T-helper 22 cell (primary cell): ENCODE measurements around the gene RIC1.
"Not testable (repeated sequence)": the region's sequence is repeated elsewhere in the genome, so short reads cannot be mapped to it uniquely, and the experiment has no call there.

ENCODE experiments used
- DNase-seq: peaks from one replicate; pipeline ENCODE4 v3.0.0-alpha.2; 2020; ENCODE audit warnings: low read depth

RIC1 gene

DNA sequence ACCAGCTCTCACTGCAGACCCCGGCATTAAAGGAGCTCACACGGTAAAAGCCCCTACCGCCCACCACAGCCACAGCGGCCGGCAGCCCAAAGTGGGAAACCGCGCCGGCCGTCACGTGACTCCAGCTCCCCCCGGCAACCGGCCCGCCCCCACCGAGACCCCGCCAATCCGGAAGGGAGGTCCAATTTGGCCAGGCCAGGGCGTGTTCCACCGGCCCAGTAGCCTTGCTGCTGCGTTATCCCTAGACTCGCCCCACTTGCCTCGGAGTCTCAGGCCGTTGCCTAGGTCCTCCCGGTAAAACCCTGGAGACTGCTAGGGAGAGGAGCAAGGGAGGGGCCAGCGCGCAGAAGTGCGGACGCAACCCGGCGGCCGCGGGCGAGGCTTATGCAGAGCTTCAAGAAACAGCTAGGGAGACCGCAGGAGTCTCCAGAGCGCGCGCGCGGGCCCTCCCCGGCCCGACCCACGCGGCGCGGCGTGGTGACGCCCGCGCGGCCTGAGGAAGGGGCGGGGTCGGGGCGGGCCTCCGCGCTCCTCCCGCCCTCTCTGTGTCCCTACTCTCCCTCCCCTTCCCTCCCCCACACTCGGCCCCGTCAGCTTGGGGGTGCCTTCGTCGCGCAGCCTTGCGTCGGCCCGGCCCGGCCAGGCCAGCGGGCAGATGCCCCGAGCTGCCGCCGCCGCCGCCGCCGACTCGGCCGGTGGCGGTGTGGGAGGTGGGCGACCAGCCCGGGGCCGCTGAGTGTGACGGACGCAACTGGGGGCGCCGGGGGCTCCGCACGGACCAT lies at the start of gene RIC1:
Gene RIC1 (plus strand): TSS at position 578 of the 782 bp plus-strand sequence. CDS start 203 bp downstream, at position 781.
- peak; percentile 79 for DNase-seq

GRCh38 chr9:5579881-5580280 lies 49.0 kb upstream of the RIC1 start:
- DNase-seq = no peak

GRCh38 chr9:5580650-5581049 lies 48.3 kb upstream of the RIC1 start:
- DNase-seq = no peak

DNA sequence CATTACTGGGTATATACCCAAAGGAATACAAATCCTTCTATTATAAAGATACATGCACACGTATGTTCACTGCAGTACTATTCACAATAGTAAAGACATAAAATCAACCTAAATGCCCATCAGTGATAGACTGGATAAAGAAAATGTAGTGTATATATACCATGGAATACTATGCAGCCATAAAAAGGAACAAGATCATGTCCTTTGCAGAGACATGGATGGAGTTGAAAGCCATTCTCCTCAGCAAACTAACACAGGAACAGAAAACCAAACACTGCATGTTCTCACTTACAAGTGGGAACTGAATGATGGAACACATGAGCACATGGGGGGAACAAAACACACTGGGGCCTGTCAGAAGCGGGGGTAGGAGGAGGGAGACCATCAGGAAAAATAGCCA lies 47.2 kb upstream of the RIC1 start:
- not testable (repeated sequence) for DNase-seq

- no peak for DNase-seq
These were observed 46.1 kb upstream of the RIC1 start for GRCh38 chr9:5582835-5583195.

GRCh38 chr9:5586391-5586802 lies 42.5 kb upstream of the RIC1 start:
- DNase-seq = no peak

DNA sequence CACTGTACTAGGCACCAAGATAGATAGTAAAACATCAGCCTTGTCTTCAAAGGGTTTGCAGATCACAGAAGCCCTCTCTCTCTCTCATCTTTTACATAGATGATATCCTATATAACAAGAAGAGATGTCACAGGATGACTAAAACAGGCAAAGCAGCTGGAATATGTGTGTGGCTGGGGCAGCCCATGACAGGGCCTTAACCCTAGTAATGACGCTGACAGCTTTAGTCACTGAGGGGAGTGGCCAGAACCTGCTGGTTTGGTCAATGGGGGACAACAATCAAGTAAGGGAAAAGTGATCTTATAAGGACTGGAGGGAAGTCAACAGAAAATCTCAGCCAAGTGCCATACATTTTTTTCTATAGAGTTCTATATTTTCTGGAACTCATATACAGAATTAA lies 41.9 kb upstream of the RIC1 start:
- no peak for DNase-seq

DNA sequence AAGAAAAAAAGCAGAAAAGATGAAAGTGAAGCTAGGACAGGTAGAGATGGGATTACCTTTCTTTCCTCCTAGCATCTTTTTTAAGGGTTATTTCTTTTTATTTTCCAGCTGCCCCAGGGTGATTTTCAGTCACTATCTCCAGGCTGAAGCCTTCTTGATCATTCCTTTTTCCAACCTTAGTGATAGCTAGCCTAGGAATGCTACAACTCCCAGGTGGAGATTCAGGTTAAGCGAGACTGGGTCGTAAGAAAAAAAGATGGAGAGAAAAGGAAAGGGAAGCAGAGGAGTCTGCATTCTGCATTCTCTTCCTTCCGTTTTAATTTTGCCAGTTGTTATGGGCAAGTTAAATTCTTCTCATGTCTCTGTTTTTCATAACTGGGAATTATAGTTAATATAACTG lies 36.7 kb upstream of the RIC1 start:
- DNase-seq = no peak

DNA sequence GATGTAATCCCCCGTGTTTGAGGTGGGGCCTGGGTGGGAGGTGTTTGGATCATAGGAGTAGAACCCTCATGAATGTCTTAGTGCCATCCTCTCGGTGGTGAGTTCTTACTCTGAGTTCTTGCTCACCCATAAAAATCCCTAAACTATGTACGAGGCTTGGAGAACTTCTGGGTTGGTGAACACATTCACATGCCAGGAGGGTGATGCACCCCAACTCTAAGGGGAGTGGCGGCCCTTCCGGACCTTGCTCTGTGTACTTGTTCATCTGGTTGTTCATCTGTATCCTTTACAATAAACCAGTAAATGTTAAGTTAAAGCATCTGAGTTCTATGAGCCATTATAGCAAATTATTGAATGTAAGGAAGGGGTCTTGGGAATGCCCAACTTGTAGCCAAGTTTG lies 36.0 kb upstream of the RIC1 start:
- DNase-seq = no peak

DNA sequence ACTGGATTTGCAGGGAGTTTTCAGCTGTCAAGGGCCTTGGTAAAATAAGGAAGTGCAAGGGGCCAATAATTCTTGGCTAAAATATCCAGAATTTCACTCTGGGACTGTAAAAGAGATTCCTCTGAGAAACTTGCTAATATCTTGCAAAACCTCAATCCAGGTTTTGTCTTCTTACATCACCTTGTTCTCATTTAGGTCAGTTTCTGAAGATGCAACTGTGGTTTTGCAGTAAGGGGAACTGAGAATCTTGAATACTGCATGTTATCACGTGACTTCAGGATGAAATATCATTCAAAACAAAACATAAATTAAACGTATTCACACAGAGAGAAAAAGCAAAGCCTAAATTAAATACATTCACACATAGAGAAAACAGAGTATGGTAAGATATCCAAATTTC lies 35.0 kb upstream of the RIC1 start:
- DNase-seq = no peak

DNA sequence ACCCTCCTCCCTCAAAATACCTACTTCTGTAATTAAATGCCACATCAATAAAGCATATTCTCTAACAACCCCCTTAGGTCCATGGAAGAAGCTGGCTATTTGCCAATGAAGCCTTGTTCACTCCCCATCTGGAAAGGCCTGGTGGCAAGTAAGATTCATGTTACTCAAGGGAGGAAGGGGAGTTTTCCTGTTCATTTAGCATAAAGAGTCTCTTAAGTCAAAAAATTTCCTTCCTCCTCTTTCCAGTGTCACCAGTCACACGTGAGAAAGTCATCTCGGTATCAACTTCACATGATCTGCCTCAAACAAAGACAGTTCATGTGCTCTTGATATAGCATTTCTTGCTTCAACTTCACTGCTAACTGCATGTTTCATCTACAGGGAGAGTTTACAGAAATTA lies 32.7 kb upstream of the RIC1 start:
- DNase-seq = no peak

GRCh38 chr9:5608298-5609225 lies 20.3 kb upstream of the RIC1 start:
- no peak for DNase-seq

DNA sequence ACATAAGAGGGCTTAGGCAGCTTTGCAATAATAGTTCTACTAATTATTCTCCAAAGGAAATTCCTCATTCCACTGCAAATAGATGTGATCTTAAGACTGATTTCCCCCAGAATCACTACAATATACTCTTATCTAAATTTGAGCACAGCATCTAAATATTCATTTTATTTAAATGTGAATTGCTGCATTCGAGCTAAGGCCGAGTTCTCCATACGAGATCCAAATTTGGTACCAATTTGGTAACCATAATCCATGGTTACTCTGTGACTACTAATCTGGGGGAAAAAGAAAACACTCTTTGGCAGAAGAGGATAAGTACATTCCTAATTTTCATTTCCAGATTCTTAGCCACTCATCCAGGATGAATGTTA lies 19.7 kb upstream of the RIC1 start:
- DNase-seq = no peak

- DNase-seq = no peak
These were observed 18.4 kb upstream of the RIC1 start for GRCh38 chr9:5610491-5610890.

DNA sequence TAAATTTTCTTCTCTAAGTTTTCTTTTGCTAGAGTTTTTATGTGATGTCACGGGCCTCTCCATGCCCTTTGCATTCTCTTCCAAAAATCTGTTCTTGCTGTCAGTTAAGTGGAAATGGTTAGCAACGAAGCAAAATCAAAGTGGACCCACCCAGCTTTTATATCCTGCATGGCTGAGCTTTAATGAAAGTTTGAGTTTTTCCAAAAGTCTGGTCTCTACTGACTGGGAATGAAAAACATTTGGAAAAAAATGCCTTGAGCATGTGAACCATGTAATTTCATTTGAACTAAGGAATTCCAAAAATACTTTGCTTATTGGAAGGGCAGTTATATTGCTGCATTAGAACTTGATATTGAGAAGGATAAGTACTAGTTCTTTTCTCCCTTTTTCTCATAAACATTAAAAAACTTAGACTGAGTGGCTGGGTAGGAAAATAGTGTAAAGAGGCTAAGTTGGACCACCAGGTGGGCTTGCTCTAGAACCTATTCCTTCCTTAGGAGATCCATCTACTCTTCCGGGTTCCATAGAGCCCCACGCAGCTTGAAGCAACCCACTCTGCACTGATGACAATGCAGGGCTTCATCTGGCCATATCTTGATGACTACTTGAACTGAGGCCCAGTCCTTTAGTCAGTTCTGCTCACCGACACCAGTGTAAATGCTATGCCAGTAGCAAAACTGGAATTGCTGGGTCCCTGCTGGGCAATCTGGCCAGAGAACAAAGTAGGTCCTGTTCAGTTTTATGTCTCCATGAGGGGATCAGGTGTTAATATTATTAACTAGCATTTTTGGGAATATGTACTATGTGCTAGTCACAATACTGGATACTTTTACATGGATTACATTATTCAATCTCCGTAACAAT lies 17.4 kb upstream of the RIC1 start:
- DNase-seq = no peak

GRCh38 chr9:5612185-5612530 lies 16.7 kb upstream of the RIC1 start:
- no peak for DNase-seq

- no peak for DNase-seq
These were observed 14.7 kb upstream of the RIC1 start for GRCh38 chr9:5614192-5614591.

DNA sequence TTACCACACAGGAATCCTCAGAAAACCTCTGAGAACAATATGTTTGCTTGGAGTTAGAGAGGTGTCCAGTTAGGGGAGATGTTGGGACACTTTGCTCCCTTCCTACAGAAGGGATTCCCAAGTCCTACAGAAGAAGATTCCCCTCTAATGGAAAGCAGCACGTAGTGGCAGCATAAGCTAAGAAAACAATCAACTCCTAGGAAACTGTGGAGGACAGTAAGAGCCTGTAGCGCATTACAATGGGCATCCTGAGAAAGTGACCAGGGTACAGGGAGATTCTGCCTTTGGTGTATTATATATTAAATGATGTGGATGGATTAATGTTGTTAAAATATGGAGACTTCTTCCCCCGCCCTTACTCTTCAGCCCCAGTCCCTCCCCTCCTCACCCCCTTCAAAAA lies 13.9 kb upstream of the RIC1 start:
- DNase-seq = no peak

DNA sequence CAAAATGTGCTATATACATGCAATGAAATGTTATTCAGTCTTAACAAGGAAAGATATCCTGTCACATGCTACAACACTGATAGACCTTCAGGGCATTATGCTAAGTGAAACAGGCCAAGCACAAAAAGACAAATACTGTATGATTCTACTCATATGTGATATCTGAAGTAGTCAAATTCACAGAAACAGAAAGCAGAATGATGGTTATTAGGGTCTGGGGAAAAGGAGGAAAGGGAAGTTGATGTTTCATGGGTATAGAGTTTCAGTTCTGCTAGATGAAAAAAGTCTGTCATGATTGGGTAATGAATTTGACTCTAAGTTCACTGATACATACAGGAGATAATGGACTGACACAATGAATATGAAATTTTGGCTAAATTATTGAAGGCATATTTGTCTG lies 11.2 kb upstream of the RIC1 start:
- no peak for DNase-seq

DNA sequence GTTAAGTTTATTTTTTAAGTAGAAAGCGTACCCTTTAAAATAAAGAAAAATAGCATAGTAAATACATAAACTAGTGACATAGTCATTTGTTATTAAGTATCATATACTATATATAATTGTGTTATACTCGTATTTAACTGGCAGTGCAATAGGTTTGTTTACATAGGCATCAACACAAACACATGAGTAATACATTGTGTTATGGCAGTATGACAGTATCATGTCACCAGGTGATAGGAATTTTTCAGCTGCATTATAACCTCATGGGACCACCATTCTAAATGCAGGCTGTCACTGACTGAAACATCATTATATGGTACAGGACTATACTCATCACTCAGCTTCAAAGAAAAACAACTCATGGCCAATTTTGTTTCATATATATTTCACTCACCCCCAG lies 8.4 kb upstream of the RIC1 start:
- DNase-seq = no peak

- DNase-seq = no peak
These were observed 7.6 kb upstream of the RIC1 start for GRCh38 chr9:5621327-5621726.

DNA sequence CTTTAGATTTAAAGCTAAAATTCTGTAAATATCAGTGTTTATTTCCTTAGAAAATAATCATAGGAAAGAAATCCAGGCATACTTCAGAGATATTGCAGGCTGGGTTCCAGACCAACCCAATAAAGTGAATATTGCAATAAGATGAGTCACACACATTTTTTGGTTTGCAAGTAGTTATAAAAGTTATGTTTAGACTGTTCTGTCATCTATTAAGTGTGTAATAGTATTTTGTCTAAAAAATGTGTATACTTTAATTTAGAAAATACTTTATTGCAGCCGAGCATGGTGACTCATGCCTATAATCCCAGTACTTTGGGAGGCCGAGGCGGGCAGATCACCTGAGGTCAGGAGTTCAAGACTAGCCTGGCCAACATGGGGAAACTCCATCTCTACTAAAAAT lies 6.9 kb upstream of the RIC1 start:
- no peak for DNase-seq

GRCh38 chr9:5624655-5625054 lies 4.3 kb upstream of the RIC1 start:
- DNase-seq = no peak
